Calu3 (cell line): ENCODE measurements around the gene CHST10. TPM values are rescaled to one million over a fixed set of nuclear protein-coding genes. Genes with fewer than 3 reads are reported as not detected.

ENCODE experiments used
- BruUV-seq: library from RNA; stranded (reverse); fragments of 400-500 nt; replicated peaks from 2 replicates; lab custom pipeline; 2021; lab: Mats Ljungman, UMichigan
- CTCF ChIA-PET: fragments of 300-600 bp; sonication (Branson Sonifier 250); formaldehyde crosslinking; loops from one replicate; lab custom pipeline; 2022; ENCODE audit warnings: antibody characterized with exemption; lab: Charles Lee
- DNase-seq: peaks from one replicate; pipeline ENCODE4 v3.0.0; 2022
- H3K27ac Mint-ChIP-seq: one replicate; pipeline ENCODE4 v1.8.0; 2022; ENCODE audit warnings: mixed read lengths; ENCODE audit not compliant: unreplicated experiment
- H3K27me3 Mint-ChIP-seq: one replicate; pipeline ENCODE4 v1.8.0; 2022; ENCODE audit warnings: mixed read lengths; ENCODE audit not compliant: unreplicated experiment
- H3K36me3 Mint-ChIP-seq: one replicate; pipeline ENCODE4 v1.8.0; 2022; ENCODE audit warnings: mild to moderate bottlenecking, moderate library complexity, mixed read lengths; ENCODE audit not compliant: insufficient read depth, unreplicated experiment
- H3K4me1 Mint-ChIP-seq: one replicate; pipeline ENCODE4 v1.8.0; 2022; ENCODE audit warnings: mild to moderate bottlenecking, low read depth, mixed read lengths; ENCODE audit not compliant: unreplicated experiment
- H3K4me3 Mint-ChIP-seq: one replicate; pipeline ENCODE4 v1.8.0; 2022; ENCODE audit warnings: mild to moderate bottlenecking, low read depth, moderate library complexity, mixed read lengths; ENCODE audit not compliant: unreplicated experiment
- H3K9me3 Mint-ChIP-seq: one replicate; pipeline ENCODE4 v1.8.0; 2022; ENCODE audit warnings: low read depth, mixed read lengths; ENCODE audit not compliant: unreplicated experiment
- CTCF ChIP-seq: fragments of 200-600 bp; IDR thresholded peaks from one replicate; pipeline ENCODE4 v1.8.0; 2022; ENCODE audit warnings: antibody characterized with exemption; ENCODE audit not compliant: unreplicated experiment
- intact Hi-C: fragments of 100-400 bp; cut with micrococcal nuclease; formaldehyde crosslinking; loops from one replicate; pipeline ENCODE4 v1.10.0; 2022; ENCODE audit not compliant: unreplicated experiment
- total RNA-seq: library from RNA; stranded (reverse); gene quantifications from 2 replicates; pipeline ENCODE4 v1.2.3, GENCODE V29; 2022

The CHST10 gene
- total RNA-seq, 1 experiment from 2014 or later: 15.5 TPM

DNA sequence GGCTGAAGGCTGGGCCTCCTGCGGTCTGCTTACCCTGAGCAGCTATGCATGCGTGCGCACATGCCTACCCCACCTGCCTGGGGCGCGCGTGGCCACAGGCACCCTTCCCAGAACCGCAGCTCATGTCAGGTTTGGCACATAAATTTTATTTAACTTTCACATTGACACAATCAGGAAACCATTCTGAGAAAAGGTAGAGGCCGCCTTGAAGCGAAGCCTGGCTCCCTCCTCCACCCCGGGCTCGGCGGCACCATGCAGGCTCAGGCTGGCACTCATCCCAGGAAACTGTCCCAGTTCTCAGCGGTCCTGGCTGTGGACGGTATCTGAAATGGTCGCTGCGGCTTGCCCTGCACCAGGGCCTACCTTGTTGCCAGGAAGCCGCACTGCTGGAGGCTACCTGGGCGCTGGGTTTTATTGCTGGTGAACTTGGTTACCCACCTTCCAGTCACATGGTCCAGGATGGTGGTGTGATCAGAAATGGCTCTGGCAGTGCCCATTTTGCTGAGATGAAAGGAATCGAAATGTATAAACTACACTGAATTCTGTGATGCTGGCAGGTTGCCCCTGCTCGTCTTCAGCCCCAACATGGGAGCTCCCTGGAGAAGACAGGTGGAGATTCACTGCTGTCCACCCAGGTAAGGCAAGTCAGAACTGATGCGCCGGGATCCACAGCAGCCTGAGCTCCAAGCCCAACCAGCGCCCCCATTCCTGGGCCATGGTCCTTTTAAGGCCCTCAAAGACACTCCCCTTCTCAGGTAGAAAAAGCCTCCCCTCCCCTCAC lies 25.5 kb downstream of the CHST10 start:
- Mint-ChIP-seq H3K4me1 (no peaks in the 10 kb centered on the region), H3K27me3 (no peaks in the 10 kb centered on the region), H3K36me3 (no peaks in the 10 kb centered on the region), H3K4me3 (no peak overlapping the region), H3K27ac (no peak overlapping the region), H3K9me3 (no peaks in the 10 kb centered on the region)
- BruUV-seq: no TSS peak
- CTCF ChIA-PET: interaction anchor here (1.6 kb wide), 1 partner anchor 11 kb away, joined by 3 read pairs; no protein-coding TSS in a partner anchor
- no peak for TF ChIP-seq CTCF
- no peak for DNase-seq
- intact Hi-C loops: no loop called here

GRCh38 chr2:100390001-100390940 lies 27.2 kb downstream of the CHST10 start:
- Mint-ChIP-seq H3K4me1 (no peaks in the 10 kb centered on the region), H3K4me3 (no peak overlapping the region), H3K27ac (no peak overlapping the region), H3K36me3 (no peaks in the 10 kb centered on the region), H3K9me3 (no peaks in the 10 kb centered on the region), H3K27me3 (no peaks in the 10 kb centered on the region)
- no peak for TF ChIP-seq CTCF
- intact Hi-C loops: no loop called here
- no TSS peak for BruUV-seq
- CTCF ChIA-PET: interaction anchor here (0.6 to 0.9 kb wide), 2 partner anchors 151 to 1335 kb away, joined by 3 read pairs; no protein-coding TSS in a partner anchor
- no peak for DNase-seq

DNA sequence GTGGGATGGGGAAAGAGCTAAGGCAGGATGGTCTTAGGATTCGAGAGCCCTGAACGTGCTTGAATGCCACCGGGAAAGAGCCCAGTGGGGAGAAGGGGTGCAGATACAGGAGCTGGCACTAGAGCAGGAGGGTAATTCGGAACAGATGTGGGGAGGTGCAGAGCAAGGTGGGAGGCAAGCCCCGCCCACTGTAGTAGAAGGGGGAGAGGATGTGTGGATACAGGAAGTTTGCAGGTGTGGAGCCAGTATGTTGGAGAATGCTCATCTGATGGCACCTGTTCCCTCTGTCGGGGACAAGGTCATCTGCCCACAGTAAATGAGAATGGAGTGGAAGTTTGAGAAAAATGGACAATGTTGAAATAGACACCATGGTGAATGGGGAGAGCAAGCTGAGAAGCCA lies 28.8 kb downstream of the CHST10 start:
- H3K4me3 Mint-ChIP-seq: no peak overlapping the region
- H3K27me3 Mint-ChIP-seq: no peaks in the 10 kb centered on the region
- H3K27ac Mint-ChIP-seq: no peak overlapping the region
- H3K9me3 Mint-ChIP-seq: no peaks in the 10 kb centered on the region
- no peaks in the 10 kb centered on the region for H3K36me3 Mint-ChIP-seq
- H3K4me1 Mint-ChIP-seq: no peaks in the 10 kb centered on the region
- intact Hi-C loops: no loop called here
- no TSS peak for BruUV-seq
- no peak for TF ChIP-seq CTCF
- DNase-seq: no peak
- CTCF ChIA-PET: no interaction called here

- intact Hi-C loops: no loop called here
- Mint-ChIP-seq H3K27ac (no peak overlapping the region), H3K36me3 (no peaks in the 10 kb centered on the region), H3K9me3 (no peaks in the 10 kb centered on the region), H3K4me3 (no peak overlapping the region), H3K27me3 (no peaks in the 10 kb centered on the region), H3K4me1 (no peaks in the 10 kb centered on the region)
- no peak for TF ChIP-seq CTCF
- CTCF ChIA-PET: interaction anchor here (1.2 kb wide), 1 partner anchor 121 kb away, joined by 3 read pairs; no protein-coding TSS in a partner anchor
- no peak for DNase-seq
- no TSS peak for BruUV-seq
These were observed 33.5 kb downstream of the CHST10 start for GRCh38 chr2:100383954-100384353.
